Motor neuron (in vitro differentiated cells): Measurements from ENCODE around the gene LRRK1. TPM values are rescaled to one million over a fixed set of nuclear protein-coding genes. Genes with fewer than 3 reads are reported as not detected.

ENCODE experiments used
- ATAC-seq, 8 experiments: fragments of 200-7000 bp; cut with Tn5 transposase; replicated peaks in 6 of 8; 2 replicates each; pipeline ENCODE4 v1.8.0; 2021; ENCODE audit warnings: mild to moderate bottlenecking in 8 of 8, moderate library complexity in 8 of 8
- H3K27ac ChIP-seq, 2 donors: fragments of 250-450 bp; sonication (Bioruptor Pico); 2 replicates each; pipeline ENCODE4 v1.9.0; 2021; ENCODE audit warnings: antibody characterized with exemption in 2 of 2, mild to moderate bottlenecking in 2 of 2, moderate library complexity in 1 of 2
- H3K4me1 ChIP-seq, 2 donors: fragments of 250-450 bp; sonication (Bioruptor Pico); replicated peaks in 1 of 2; 2 replicates each; pipeline ENCODE4 v1.6.1; 2021; ENCODE audit warnings: antibody characterized with exemption in 2 of 2, mild to moderate bottlenecking in 2 of 2, moderate library complexity in 1 of 2
- H3K4me3 ChIP-seq, 5 donors: fragments of 250-450 bp; sonication (Bioruptor Pico); 2 replicates each; pipeline ENCODE4 v1.9.0; 2021; ENCODE audit warnings: antibody characterized with exemption in 5 of 5, mild to moderate bottlenecking in 5 of 5, moderate library complexity in 4 of 5
- WGBS, 10 experiments: fragments of 450-650 bp; shearing (Covaris generic); methylation state at CpG; one replicate each; pipeline ENCODE4 v1.0.0; 2022; 5-methylcytosine and 5-hydroxymethylcytosine counted together
- in situ Hi-C, 9 experiments: fragments of 400-800 bp; cut with MboI; loops; one replicate each; pipeline ENCODE4 v1.15.0; 2021; ENCODE audit warnings: low sequenced_read_pairs in 9 of 9, low pct_unique_long_range_greater_than_20kb in 2 of 9; ENCODE audit not compliant: unreplicated experiment in 9 of 9
- total RNA-seq, 8 experiments: library from RNA; unstranded; fragments of 300-600 nt; gene quantifications; 2 replicates each; pipeline versions ENCODE4 v1.2.3 to v1.2.4, GENCODE V29; 2022

The LRRK1 gene
- total RNA-seq, 8 experiments from 2014 or later = 0.18 to 21.0 (median 1.2) TPM

DNA sequence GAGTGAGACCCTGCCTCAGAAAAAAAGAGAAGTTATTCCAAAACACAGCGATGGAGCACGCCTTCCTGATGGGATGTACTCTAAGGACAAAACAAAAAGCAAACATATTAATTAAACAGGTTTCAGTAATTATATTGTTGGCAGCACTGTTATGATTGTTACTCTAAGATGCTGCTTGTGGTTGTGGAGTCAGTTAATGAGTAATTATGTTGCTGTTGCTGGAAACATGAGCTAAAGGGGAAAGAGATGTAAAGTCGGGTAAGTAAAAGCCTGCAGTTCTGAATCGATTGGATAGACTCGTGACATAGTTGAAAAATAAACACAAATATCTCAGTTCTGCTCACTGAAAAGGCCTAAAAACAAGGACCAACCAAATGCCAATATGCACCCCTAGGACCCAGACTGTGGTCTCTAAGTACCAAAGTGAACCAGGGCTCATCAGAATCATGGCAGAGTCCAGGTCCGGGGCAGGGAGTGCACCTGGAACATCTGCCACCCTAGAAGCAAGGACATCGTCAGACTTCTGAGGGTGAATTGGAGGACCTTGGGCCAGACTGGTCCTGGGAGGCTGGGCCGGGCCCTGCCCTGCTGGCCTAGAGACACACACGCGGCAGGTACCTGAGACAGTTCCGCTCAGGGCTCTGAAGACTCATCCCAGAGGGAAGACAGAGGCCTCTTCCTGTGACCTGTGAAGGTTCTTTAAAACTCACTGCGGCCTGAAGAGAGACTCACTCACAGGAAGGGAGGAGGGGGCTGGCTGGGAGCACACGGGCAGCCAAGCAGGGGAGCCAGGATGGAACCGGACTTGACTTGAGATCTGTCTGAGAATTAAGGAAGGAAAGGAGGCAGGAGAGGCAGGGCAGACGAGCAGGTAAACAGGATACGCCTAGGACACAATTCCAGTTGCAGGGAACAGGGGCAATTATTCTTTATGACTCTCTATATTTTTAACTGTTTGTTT is 140.5 kb downstream of the LRRK1 start:
- peaks cover 13 to 14% of the 10 kb centered on the region in 2 donors for H3K4me1 ChIP-seq
- ATAC-seq = no peak
- in situ Hi-C loops = no loop called here
- H3K4me3 ChIP-seq = no peak overlapping the region
- WGBS, 10 experiments = 71 to 94% (median 87%) methylated on average over 2 to 13 of the region's 16 CpGs; no CpG with 5 or more reads in 1 of the 10 experiments
- no peak overlapping the region for H3K27ac ChIP-seq

DNA sequence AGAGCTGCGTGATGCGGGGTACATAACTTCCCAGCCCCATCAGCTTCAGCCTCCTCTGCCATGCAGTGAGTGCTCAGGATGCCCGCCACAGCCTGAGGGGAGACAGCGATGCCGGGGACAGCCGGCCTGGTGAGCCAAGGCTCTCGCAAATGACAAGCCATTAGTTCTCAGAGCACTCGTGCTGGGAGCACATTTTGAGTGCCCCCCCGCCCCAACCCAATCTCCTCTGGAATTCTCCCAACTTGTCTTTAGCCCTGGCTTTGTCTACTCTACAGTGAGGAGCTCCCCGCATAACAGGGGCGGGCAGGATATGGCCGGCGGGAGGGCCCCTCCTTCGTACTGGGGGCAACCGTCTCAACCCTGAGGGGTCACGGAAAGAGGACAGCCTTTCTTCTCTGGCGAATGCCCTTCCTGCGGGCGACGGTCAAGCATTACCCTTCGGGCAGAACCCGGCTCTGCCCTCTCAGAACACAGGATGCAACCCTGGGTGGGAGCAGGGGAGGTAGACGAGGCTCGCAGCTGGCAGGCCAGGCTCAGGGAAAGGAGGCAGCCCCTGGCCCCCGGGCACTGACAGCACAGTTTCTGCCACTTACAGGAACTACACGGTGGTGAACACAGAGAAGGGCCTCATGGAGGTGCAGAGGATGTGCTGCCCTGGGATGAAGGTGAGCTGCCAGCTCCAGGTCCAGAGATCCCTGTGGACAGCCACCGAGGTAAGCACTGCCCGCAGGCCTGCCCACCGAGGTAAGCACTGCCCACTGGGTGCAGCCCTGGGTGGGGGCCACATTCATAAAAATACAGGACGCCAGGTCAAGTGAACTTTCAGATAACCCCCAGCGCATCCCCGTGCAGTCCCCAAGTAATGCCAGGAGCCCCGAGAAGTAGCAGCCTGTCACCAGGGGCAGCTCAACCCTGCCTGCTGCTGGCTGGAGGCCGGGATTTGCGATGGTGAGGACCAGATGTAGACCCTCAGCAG is 141.7 kb downstream of the LRRK1 start:
- ATAC-seq = no peak
- no peak overlapping the region for H3K27ac ChIP-seq
- WGBS, 10 experiments = 57 to 100% (median 82%) methylated on average over 2 to 13 of the region's 35 CpGs; no CpG with 5 or more reads in 2 of the 10 experiments
- H3K4me1 ChIP-seq = peaks cover 13 to 14% of the 10 kb centered on the region in 2 donors
- in situ Hi-C loops = no loop called here
- no peak overlapping the region for H3K4me3 ChIP-seq

DNA sequence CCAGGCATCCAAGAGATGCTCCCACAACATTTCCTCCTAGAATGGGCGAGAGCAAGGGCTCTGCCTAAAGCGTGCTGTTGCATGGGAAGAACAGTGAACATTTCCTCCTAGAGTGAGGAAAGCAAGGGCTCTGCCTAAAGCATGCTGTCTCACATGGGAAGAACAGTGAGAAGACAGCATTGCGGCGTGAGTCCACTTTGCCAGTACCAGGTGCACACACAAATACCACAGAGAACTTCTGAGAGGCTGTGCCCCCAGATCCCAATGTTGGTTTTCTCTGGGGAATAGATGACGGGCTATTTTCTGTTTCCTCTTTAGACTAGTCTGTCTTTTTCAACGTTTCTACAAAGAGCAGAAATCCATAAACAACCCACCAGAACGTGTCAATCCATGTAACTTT is 142.9 kb downstream of the LRRK1 start:
- Histone ChIP-seq H3K4me3 (no peak overlapping the region), H3K4me1 (peaks cover 13 to 14% of the 10 kb centered on the region in 2 donors), H3K27ac (no peak overlapping the region)
- in situ Hi-C loops = no loop called here
- no peak for ATAC-seq
- WGBS, 10 experiments = 34 to 100% (median 88%) methylated on average over 1 to 5 of the region's 7 CpGs; no CpG with 5 or more reads in 3 of the 10 experiments

DNA sequence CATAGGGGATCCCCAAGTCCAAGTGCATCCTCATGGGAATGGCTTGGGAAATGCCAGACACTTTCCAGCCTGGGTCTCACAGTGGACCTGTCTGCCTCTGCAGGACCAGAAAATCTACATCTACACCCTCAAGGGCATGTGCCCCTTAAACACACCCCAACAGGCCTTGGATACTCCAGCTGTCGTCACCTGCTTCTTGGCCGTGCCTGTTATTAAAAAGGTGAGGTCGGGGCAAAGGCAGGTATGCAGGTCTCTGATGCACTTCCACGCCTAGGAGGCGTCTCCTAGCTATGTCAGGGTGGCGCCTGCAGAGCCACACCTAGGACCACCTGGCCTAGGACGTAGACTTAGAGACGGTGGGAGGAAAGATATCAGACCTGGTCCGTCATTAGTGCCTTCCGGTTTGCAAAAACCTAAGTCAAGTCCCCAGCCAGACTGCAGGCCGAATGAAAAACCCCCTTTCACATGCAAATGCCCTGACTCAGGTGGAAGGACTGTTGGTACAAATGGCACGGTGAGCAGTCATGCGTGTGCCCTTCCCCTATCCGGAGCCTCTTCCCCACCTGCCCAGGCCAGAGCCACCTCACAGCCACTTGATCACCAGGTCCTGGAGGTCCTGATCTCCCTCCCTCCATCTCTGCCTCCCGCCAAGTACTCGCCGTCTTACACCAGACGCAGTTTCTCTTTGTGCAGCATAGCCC is 143.5 kb downstream of the LRRK1 start:
- Histone ChIP-seq H3K27ac (no peak overlapping the region), H3K4me1 (peaks cover 13 to 16% of the 10 kb centered on the region in 2 donors), H3K4me3 (no peak overlapping the region)
- in situ Hi-C loops = no loop called here
- WGBS, 10 experiments = 61 to 86% (median 83%) methylated on average over 2 to 7 of the region's 18 CpGs; no CpG with 5 or more reads in 5 of the 10 experiments
- peak in 2 of 8 experiments; percentile 12 to 18 for ATAC-seq

DNA sequence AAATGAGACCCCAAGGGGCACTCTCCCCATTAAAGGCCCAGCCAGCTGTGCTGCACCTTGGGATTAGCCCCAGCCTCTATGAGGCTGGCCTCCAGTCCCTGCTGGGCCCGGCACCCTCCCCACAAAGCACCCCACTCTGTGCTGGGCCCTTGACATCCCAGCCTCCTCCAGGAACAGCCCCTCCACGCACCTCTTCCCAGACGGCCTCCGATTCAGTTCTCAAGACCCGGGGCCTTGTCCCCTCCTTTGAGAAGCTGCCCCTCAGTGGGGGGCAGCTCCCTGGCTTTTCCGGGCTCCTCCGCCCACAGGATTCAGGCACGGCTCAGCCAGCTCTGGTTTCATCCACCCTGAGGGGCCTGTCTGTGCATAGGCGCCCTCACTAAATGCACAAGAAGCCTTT is 144.1 kb downstream of the LRRK1 start:
- peak in 1 of 8 experiments; percentile 10 for ATAC-seq
- H3K4me1 ChIP-seq = peaks cover 14 to 22% of the 10 kb centered on the region in 2 donors
- H3K27ac ChIP-seq = no peak overlapping the region
- no peak overlapping the region for H3K4me3 ChIP-seq
- in situ Hi-C loops = no loop called here
- 64 to 100% (median 78%) methylated on average over 1 to 7 of the region's 9 CpGs; no CpG with 5 or more reads in 5 of the 10 experiments for WGBS, 10 experiments

DNA sequence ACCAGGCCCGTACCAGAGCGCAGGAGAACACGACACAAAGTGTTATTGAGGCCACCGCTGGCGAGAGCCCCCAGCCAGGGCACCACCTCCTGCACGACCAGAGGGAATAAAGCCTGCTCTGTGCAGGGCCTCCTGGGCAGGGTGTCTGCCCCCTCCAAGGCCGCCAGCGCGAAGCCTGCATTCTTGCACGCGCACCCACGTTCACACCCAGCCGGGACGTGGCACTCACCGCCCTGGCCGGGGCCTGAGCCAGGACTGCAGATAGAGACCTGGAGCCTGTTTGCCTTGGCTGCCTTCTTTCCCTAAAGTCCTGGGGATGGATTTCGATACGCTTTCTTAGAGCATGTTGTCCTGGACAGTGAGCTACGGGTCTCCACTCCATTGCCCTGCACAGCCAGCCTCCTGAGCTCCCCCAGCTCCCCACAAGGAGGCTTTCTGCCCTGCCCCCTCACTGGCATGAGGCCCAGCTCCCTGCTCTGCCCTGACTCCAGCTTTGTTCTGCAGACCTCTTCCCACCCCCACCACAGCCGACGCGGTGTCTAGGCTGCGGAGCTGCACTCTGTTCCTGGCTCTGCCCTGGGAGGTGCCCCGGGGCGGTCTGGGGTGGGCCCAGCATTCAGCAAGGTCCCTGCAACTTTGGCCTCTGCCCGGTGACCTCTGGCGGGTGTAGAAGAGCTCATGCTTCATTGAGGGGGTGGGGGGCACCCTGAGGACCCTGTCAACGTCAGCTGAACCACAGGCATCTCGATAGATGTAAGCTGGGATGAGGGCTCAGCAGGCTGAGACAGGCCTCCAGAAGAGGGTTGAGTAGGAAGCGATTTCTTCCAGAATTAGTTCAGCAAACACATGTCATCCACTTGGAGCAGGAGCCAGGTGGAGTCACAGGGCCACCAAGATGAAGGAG is 145.0 kb downstream of the LRRK1 start:
- Histone ChIP-seq H3K4me1 (peaks cover 24 to 31% of the 10 kb centered on the region in 2 donors), H3K4me3 (no peak overlapping the region), H3K27ac (no peak overlapping the region)
- in situ Hi-C loops = no loop called here
- WGBS, 10 experiments = 80 to 92% (median 90%) methylated on average over 1 to 13 of the region's 30 CpGs; no CpG with 5 or more reads in 5 of the 10 experiments
- ATAC-seq = peak in 5 of 8 experiments; percentile 64 to 76 (median 71)

DNA sequence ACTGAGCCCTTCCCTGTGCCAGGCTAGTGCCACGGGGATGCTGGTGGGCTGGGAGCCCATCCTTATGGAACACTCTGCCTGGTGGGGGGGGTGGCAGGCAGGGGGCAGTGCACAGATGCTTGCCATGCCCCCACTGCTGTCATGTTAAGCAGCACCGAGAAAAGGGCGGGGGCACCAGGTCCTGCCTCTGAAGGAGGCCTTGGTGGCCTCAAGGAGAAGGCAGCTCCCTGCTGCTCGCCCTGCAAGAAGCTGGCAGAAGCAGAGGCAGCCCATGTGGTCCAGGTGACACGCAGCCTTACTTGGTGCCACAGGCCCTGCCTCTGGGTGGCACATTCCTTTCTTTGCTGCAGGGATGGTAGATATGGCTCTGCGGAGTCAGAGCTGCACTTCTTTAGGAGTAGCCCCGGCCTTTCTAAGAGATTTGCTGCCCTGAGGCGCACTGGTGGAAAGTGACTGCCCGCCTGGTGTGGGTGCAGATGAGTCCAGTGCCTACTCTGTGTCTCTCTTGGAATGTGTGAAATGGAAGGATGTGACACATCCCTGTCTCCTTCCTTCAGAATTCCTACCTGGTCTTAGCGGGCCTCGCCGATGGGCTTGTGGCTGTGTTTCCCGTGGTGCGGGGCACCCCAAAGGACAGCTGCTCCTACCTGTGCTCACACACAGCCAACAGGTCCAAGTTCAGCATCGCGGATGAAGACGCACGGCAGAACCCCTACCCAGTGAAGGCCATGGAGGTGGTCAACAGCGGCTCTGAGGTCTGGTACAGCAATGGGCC is 145.8 kb downstream of the LRRK1 start:
- H3K27ac ChIP-seq = no peak overlapping the region
- WGBS, 10 experiments = 100% methylated on average over 1 to 5 of the region's 19 CpGs; no CpG with 5 or more reads in 7 of the 10 experiments
- no peak overlapping the region for H3K4me3 ChIP-seq
- ATAC-seq = no peak
- in situ Hi-C loops = no loop called here
- H3K4me1 ChIP-seq = peaks cover 26 to 36% of the 10 kb centered on the region in 2 donors

DNA sequence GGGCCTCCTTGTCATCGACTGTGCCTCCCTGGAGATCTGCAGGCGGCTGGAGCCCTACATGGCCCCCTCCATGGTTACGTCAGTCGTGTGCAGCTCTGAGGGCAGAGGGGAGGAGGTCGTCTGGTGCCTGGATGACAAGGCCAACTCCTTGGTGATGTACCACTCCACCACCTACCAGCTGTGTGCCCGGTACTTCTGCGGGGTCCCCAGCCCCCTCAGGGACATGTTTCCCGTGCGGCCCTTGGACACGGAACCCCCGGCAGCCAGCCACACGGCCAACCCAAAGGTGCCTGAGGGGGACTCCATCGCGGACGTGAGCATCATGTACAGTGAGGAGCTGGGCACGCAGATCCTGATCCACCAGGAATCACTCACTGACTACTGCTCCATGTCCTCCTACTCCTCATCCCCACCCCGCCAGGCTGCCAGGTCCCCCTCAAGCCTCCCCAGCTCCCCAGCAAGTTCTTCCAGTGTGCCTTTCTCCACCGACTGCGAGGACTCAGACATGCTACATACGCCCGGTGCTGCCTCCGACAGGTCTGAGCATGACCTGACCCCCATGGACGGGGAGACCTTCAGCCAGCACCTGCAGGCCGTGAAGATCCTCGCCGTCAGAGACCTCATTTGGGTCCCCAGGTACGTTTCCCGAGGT is 146.5 kb downstream of the LRRK1 start:
- no peak overlapping the region for H3K27ac ChIP-seq
- H3K4me1 ChIP-seq = peaks cover 26 to 40% of the 10 kb centered on the region in 2 donors
- in situ Hi-C loops = no loop called here
- 100% methylated on average over 4 of the region's 28 CpGs; no CpG with 5 or more reads in 9 of the 10 experiments for WGBS, 10 experiments
- ATAC-seq = no peak
- H3K4me3 ChIP-seq = no peak overlapping the region

DNA sequence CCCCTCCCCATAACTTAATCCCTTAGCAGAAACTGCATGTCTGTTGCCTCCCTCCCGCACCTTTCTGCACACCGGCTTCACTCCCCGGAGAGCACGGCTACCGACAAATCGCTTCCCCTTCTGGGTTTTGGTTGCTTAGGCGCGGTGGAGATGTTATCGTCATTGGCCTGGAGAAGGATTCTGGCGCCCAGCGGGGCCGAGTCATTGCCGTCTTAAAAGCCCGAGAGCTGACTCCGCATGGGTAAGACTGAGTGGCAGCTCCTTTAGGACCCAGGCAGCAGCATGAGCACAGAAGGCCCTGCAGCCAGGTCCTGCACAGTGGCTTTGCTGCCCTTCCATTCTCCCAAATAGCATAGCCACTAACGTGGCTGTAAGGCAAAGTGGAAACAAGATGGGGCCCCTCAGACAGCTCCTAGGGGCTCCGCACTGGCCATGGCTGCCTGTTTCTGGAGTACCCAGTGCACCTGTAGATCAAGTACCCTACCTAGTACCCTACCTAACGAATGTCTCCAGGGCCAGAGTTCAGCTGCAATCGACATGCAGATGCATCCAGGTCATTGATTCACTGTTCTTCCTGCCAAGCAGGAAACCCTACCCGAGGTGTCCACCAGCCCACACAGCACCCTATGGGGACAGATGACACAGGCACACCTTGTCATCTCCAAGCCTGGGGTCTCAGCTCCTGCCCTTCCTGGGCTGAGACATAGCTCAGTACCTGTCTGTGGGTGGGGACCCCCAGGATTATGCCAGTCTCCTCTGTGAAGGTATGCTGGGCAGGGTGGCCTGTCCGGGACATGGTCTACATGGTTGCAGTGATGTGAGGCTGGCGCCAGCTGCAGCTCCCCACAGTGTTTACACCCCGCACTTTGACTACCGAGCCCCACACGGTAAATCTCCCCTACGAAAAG is 147.6 kb downstream of the LRRK1 start:
- H3K4me3 ChIP-seq = no peak overlapping the region
- no peak for ATAC-seq
- WGBS, 10 experiments = 86 to 94% (median 92%) methylated on average over 5 to 17 of the region's 26 CpGs; no CpG with 5 or more reads in 6 of the 10 experiments
- no peak overlapping the region for H3K27ac ChIP-seq
- in situ Hi-C loops = no loop called here
- peaks cover 26 to 44% of the 10 kb centered on the region in 2 donors for H3K4me1 ChIP-seq
